IMR-90 (cell line): ENCODE measurements around the gene TCF7L2. TPM values are rescaled to one million over a fixed set of nuclear protein-coding genes. Genes with fewer than 3 reads are reported as not detected.

Experiments
- ATAC-seq: fragments of 200-7000 bp; cut with Tn5 transposase; 2 replicates; pipeline ENCODE4 v1.9.1; 2020; ENCODE audit warnings: low read depth, mild to moderate bottlenecking, moderate library complexity
- BruUV-seq: library from RNA; stranded (reverse); fragments of 400-500 nt; replicated peaks from 2 replicates; lab custom pipeline; 2021; lab: Mats Ljungman, UMichigan
- CTCF ChIA-PET: fragments of 300-600 bp; formaldehyde crosslinking; extraction: SDS; loops from one replicate; lab custom pipeline; 2021; ENCODE audit warnings: antibody characterized with exemption; lab: Yijun Ruan, JAX
- POLR2A ChIA-PET: fragments of 300-600 bp; sonication (Branson Sonifier 250); formaldehyde crosslinking; loops from one replicate; lab custom pipeline; 2022; ENCODE audit warnings: antibody characterized with exemption; ENCODE audit not compliant: unreplicated experiment; lab: Charles Lee
- DNase-seq: peaks from one replicate; pipeline ENCODE4 v3.0.0; 2013
- H2AFZ ChIP-seq: replicated peaks from 2 replicates; pipeline ENCODE3; 2013; ENCODE audit warnings: low read length, mild to moderate bottlenecking; ENCODE audit not compliant: poor library complexity
- H2AK5ac ChIP-seq: 2 replicates; pipeline ENCODE4 v1.6.1; 2013; ENCODE audit warnings: low read depth, low read length, inconsistent platforms
- H2AK9ac ChIP-seq: replicated peaks from 2 replicates; pipeline ENCODE3; 2013; ENCODE audit warnings: mild to moderate bottlenecking, low read depth, low read length, moderate library complexity; ENCODE audit not compliant: poor library complexity
- H2BK120ac ChIP-seq: 2 replicates; pipeline ENCODE4 v1.6.1; 2013; ENCODE audit warnings: low read depth, low read length, inconsistent platforms
- H2BK15ac ChIP-seq: 3 replicates; pipeline ENCODE4 v1.6.1; 2013; ENCODE audit warnings: low read depth, low read length, inconsistent platforms
- H2BK20ac ChIP-seq: 2 replicates; pipeline ENCODE4 v1.6.1; 2013; ENCODE audit warnings: low read depth, mild to moderate bottlenecking, inconsistent platforms, low read length, moderate library complexity
- H2BK5ac ChIP-seq: 2 replicates; pipeline ENCODE4 v1.6.1; 2013; ENCODE audit warnings: mild to moderate bottlenecking, low read depth, low read length, inconsistent platforms; ENCODE audit not compliant: poor library complexity, severe bottlenecking
- H3K14ac ChIP-seq: replicated peaks from 2 replicates; pipeline ENCODE4 v1.6.1; 2013; ENCODE audit warnings: low read depth, low read length, inconsistent platforms
- H3K18ac ChIP-seq: 2 replicates; pipeline ENCODE4 v1.6.1; 2013; ENCODE audit warnings: low read depth, low read length, control low read depth
- H3K23ac ChIP-seq: 2 replicates; pipeline ENCODE4 v1.6.1; 2013; ENCODE audit warnings: low read depth, low read length, inconsistent platforms
- H3K27ac ChIP-seq: 2 replicates; pipeline ENCODE4 v1.5.1; 2013; ENCODE audit warnings: mild to moderate bottlenecking, control low read depth, low read length; ENCODE audit not compliant: insufficient read depth
- H3K27me3 ChIP-seq: 2 replicates; pipeline ENCODE4 v1.6.1; 2013; ENCODE audit warnings: low read length; ENCODE audit not compliant: control insufficient read depth, insufficient read depth
- H3K36me3 ChIP-seq: 2 replicates; pipeline ENCODE4 v1.6.1; 2013; ENCODE audit warnings: low read length, mixed read lengths; ENCODE audit not compliant: control insufficient read depth, insufficient read depth
- H3K4ac ChIP-seq: 2 replicates; pipeline ENCODE4 v1.6.1; 2013; ENCODE audit warnings: low read depth, low read length, inconsistent platforms
- H3K4me1 ChIP-seq: 2 replicates; pipeline ENCODE4 v1.6.1; 2013; ENCODE audit warnings: low read length, mixed read lengths; ENCODE audit not compliant: control insufficient read depth, insufficient read depth
- H3K4me2 ChIP-seq: 2 replicates; pipeline ENCODE4 v1.6.1; 2013; ENCODE audit warnings: low read depth, mild to moderate bottlenecking, control low read depth, low read length, moderate library complexity
- H3K4me3 ChIP-seq: 2 replicates; pipeline ENCODE4 v1.5.1; 2013; ENCODE audit warnings: low read depth, mild to moderate bottlenecking, control low read depth, low read length, moderate library complexity; ENCODE audit not compliant: insufficient read depth
- H3K56ac ChIP-seq: 2 replicates; pipeline ENCODE4 v1.6.1; 2013; ENCODE audit warnings: low read length, inconsistent platforms; ENCODE audit not compliant: insufficient read depth; ENCODE audit errors: extremely low read depth
- H3K79me1 ChIP-seq, 2 experiments: 2 replicates each; pipeline ENCODE4 v1.6.1; 2013; ENCODE audit warnings: low read length in 2 of 2, inconsistent platforms in 1 of 2, low read depth in 1 of 2
- H3K9ac ChIP-seq: 2 replicates; pipeline ENCODE4 v1.6.1; 2013; ENCODE audit warnings: low read depth, low read length, control low read depth
- H3K9me1 ChIP-seq: 2 replicates; pipeline ENCODE4 v1.6.1; 2013; ENCODE audit warnings: low read length, inconsistent platforms; ENCODE audit not compliant: insufficient read depth
- H3K9me3 ChIP-seq: 2 replicates; pipeline ENCODE4 v1.6.1; 2013; ENCODE audit warnings: low read length; ENCODE audit not compliant: control insufficient read depth, insufficient read depth
- H4K20me1 ChIP-seq: 2 replicates; pipeline ENCODE4 v1.6.1; 2013; ENCODE audit warnings: low read length, inconsistent platforms; ENCODE audit not compliant: insufficient read depth
- H4K5ac ChIP-seq: 2 replicates; pipeline ENCODE4 v1.6.1; 2013; ENCODE audit warnings: mild to moderate bottlenecking, low read depth, low read length, control low read depth
- H4K8ac ChIP-seq, 2 experiments: 2 replicates each; pipeline ENCODE4 v1.6.1; 2013; ENCODE audit warnings: low read depth in 2 of 2, low read length in 2 of 2, control low read depth in 1 of 2, inconsistent platforms in 1 of 2
- H4K91ac ChIP-seq: 2 replicates; pipeline ENCODE4 v1.6.1; 2013; ENCODE audit warnings: low read depth, low read length, inconsistent platforms; ENCODE audit not compliant: insufficient read depth
- CEBPB ChIP-seq: IDR thresholded peaks from 2 replicates; pipeline ENCODE4 v1.6.1; 2012; ENCODE audit warnings: low read depth, low read length, improper control_type of control experiment
- CHD1 ChIP-seq: IDR thresholded peaks from 2 replicates; pipeline ENCODE4 v1.6.1; 2012; ENCODE audit warnings: low read depth, low read length, improper control_type of control experiment
- RAD21 ChIP-seq: IDR thresholded peaks from 2 replicates; pipeline ENCODE4 v1.6.1; 2012; ENCODE audit warnings: low read length, improper control_type of control experiment
- WGBS, 2 experiments: methylation state at CpG; one replicate each; pipeline versions ENCODE4 v1.1.5 to v1.1.7; 2013; ENCODE audit warnings: missing lambda C conversion rate in 2 of 2; ENCODE audit not compliant: insufficient read length in 1 of 2; ENCODE audit errors: extremely low coverage in 2 of 2; 5-methylcytosine and 5-hydroxymethylcytosine counted together
- dilution Hi-C: fragments of 300-500 bp; cut with HindIII; formaldehyde crosslinking; loops from one replicate; pipeline ENCODE4 v1.14.3; 2018; ENCODE audit warnings: low sequenced_read_pairs; ENCODE audit not compliant: unreplicated experiment
- in situ Hi-C: fragments of 300-500 bp; cut with MboI; formaldehyde crosslinking; loops from 3 replicates; pipeline ENCODE4 v1.14.3; 2019; ENCODE audit warnings: low sequenced_read_pairs, inconsistent platforms, mixed read lengths
- intact Hi-C: fragments of 100-400 bp; cut with micrococcal nuclease; formaldehyde crosslinking; loops from 2 replicates; pipeline ENCODE4 v1.10.0; 2022
- polyA plus RNA-seq, 3 experiments: library from polyadenylated mRNA; depleted of rRNA; stranded (reverse); fragments of >200 nt; gene quantifications; 2 replicates each; pipeline ENCODE4 v1.2.3, GENCODE V29; 2012; ENCODE audit warnings: low replicate concordance in 1 of 3
- total RNA-seq: library from RNA; depleted of rRNA; stranded (reverse); fragments of >200 nt; gene quantifications from 2 replicates; pipeline ENCODE4 v1.2.3, GENCODE V29; 2012
- TF ChIP-seq, protein P1 (sequence below): fragments of 150-350 bp; IDR thresholded peaks from 2 replicates; pipeline ENCODE4 v1.6.1; 2016; ENCODE audit warnings: low read depth, mild to moderate bottlenecking, low read length, moderate library complexity, borderline replicate concordance

Gene TCF7L2
- total and polyA plus RNA-seq, 2 of the 4 experiments (the other 2 are of a cell fraction) = 1.3 to 12.2 TPM

DNA sequence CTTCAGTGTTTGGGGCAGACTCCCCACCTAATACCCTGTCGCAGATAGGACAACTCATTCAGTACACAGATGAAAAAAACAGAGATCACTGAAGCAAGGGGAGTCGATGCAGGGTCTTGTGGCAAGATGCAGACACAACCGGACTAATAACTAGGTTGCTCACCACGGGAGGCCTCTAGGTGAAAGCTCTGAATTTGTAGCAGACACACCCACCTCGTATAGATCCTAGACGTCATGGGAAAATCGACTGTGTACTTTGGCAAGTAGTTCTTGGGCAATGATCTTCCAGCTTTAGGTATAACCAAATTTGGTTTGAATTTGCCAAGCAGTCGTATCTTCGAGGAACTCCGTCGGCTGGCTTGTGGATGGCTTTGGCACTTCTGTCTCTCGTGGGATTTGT is 88.1 kb downstream of the TCF7L2 start:
- H4K5ac ChIP-seq = no peak overlapping the region
- H3K27ac ChIP-seq = no peak overlapping the region
- no peak overlapping the region for H4K91ac ChIP-seq
- peaks cover 2% of the 10 kb centered on the region; the same call in 1 of the 2 replicates for H3K9me1 ChIP-seq
- no peak overlapping the region for H3K4me2 ChIP-seq
- H3K9me3 ChIP-seq = no peaks in the 10 kb centered on the region
- DNase-seq = no peak
- TF ChIP-seq CHD1 (no peak), CEBPB (no peak), RAD21 (no peak)
- TF ChIP-seq, protein P1, sequence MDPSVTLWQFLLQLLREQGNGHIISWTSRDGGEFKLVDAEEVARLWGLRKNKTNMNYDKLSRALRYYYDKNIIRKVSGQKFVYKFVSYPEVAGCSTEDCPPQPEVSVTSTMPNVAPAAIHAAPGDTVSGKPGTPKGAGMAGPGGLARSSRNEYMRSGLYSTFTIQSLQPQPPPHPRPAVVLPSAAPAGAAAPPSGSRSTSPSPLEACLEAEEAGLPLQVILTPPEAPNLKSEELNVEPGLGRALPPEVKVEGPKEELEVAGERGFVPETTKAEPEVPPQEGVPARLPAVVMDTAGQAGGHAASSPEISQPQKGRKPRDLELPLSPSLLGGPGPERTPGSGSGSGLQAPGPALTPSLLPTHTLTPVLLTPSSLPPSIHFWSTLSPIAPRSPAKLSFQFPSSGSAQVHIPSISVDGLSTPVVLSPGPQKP = no peak
- no peak overlapping the region for H4K8ac ChIP-seq
- ATAC-seq = no peak
- peaks cover 16% of the 10 kb centered on the region; the same call in 1 of the 2 replicates for H4K20me1 ChIP-seq
- POLR2A ChIA-PET = no interaction called here
- intact Hi-C loops (no loop called here), in situ Hi-C loops (no loop called here), dilution Hi-C loops (no loop called here)
- no peak overlapping the region for H2AFZ ChIP-seq
- H2BK120ac ChIP-seq = no peak overlapping the region
- H3K79me1 ChIP-seq = peaks cover 27 to 38% of the 10 kb centered on the region in 2 experiments
- no peak overlapping the region for H3K23ac ChIP-seq
- H3K18ac ChIP-seq = no peak overlapping the region
- no peak overlapping the region for H2BK20ac ChIP-seq
- peaks cover 5% of the 10 kb centered on the region; the same call in 1 of the 2 replicates for H3K4me1 ChIP-seq
- WGBS, 2 experiments = 94% methylated on average over 10 of the region's 12 CpGs; no CpG with 5 or more reads in 1 of the 2 experiments
- no peak overlapping the region for H2BK5ac ChIP-seq
- no peaks in the 10 kb centered on the region for H3K27me3 ChIP-seq
- H2BK15ac ChIP-seq = no peak overlapping the region
- no peak overlapping the region for H3K14ac ChIP-seq
- BruUV-seq = no TSS peak
- H3K4me3 ChIP-seq = no peak overlapping the region
- H3K9ac ChIP-seq = no peak overlapping the region
- no peak overlapping the region for H3K4ac ChIP-seq
- CTCF ChIA-PET = no interaction called here
- no peak overlapping the region for H2AK5ac ChIP-seq
- no peak overlapping the region for H3K56ac ChIP-seq
- H3K36me3 ChIP-seq = peaks cover 6% of the 10 kb centered on the region; the same call in 1 of the 2 replicates
- H2AK9ac ChIP-seq = no peak overlapping the region
